EH (cell line): ENCODE data around the gene HNRNPD.
"Not testable (repeated sequence)": the region's sequence is repeated elsewhere in the genome, so short reads cannot be mapped to it uniquely, and the experiment has no call there.

ENCODE experiments used
- DNase-seq: peaks from one replicate; pipeline ENCODE4 v3.0.0-alpha.2; 2015; ENCODE audit warnings: low read depth

HNRNPD gene

GRCh38 chr4:82372517-82373485 is 990 bp downstream of the HNRNPD start:
- DNase-seq, result peak; percentile 79

- peak; percentile 41 for DNase-seq
Measured at GRCh38 chr4:82371497-82371896, 2.3 kb downstream of the HNRNPD start.

GRCh38 chr4:82367438-82368097 is 6.2 kb downstream of the HNRNPD start:
- no peak for DNase-seq

GRCh38 chr4:82366431-82366830 is 7.4 kb downstream of the HNRNPD start:
- DNase-seq, result not testable (repeated sequence)

- no peak for DNase-seq
Measured at GRCh38 chr4:82363896-82364487, 9.8 kb downstream of the HNRNPD start.

- DNase-seq, result no peak
Measured at GRCh38 chr4:82362565-82362964, 11.2 kb downstream of the HNRNPD start.

GRCh38 chr4:82360298-82361177 is 13.3 kb downstream of the HNRNPD start:
- peak; percentile 44 for DNase-seq

- DNase-seq, result no peak
Measured at GRCh38 chr4:82358847-82359246, 14.9 kb downstream of the HNRNPD start.

- DNase-seq, result no peak
Measured at GRCh38 chr4:82357640-82358039, 16.2 kb downstream of the HNRNPD start.

- no peak for DNase-seq
Measured at GRCh38 chr4:82354788-82355187, 19.0 kb downstream of the HNRNPD start.

- peak; percentile 16 for DNase-seq
Measured at GRCh38 chr4:82352825-82353366, 20.9 kb downstream of the HNRNPD start.

GRCh38 chr4:82352118-82352824 is 21.5 kb downstream of the HNRNPD start:
- DNase-seq, result no peak

GRCh38 chr4:82346126-82346525 is 27.7 kb downstream of the HNRNPD start:
- DNase-seq, result no peak

GRCh38 chr4:82335043-82335442 is 38.7 kb downstream of the HNRNPD start:
- DNase-seq, result no peak

GRCh38 chr4:82333641-82334040 is 40.1 kb downstream of the HNRNPD start:
- DNase-seq, result not testable (repeated sequence)

GRCh38 chr4:82331814-82332213 is 42.0 kb downstream of the HNRNPD start:
- DNase-seq, result no peak

GRCh38 chr4:82320351-82320750 is 53.4 kb downstream of the HNRNPD start:
- peak; percentile 7 for DNase-seq

GRCh38 chr4:82303063-82303462 is 70.7 kb downstream of the HNRNPD start:
- DNase-seq, result not testable (repeated sequence)
